ENCODE measurements around the gene LOXL4.

Gene LOXL4

GRCh38 chr10:98307916-98308541, 40.0 kb upstream of the LOXL4 start:
- Histone ChIP-seq H3K4me1 (ENCODE audit: control insufficient read depth, insufficient read depth, low read length, poor library complexity, severe bottlenecking) (no peaks in the 10 kb centered on the region), H3K27ac (ENCODE audit: low read depth, low read length, severe bottlenecking) (no peak overlapping the region)
- 89 to 94% methylated on average over 7 to 8 of the region's 11 CpGs for WGBS, 2 experiments (ENCODE audit: insufficient coverage in 2 of 2)

DNA sequence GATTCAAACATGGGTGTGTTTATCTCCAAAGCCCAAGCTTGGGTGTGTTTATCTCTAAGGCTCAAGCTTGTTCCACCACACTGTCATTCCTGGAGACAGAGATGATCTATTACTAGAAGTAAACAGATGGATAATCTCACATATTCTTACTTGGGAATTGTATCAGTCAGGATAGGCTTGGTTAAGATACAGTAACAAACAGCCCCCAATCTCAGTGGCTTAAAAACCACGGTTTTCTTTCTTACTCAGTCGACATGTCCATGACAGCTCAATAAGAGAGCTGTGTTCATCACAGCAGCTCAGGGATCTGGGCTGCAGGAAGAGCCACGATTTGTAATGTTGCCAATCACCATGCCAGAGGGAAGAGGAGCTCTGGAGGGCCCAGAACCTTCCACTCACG, 38.5 kb upstream of the LOXL4 start:
- Histone ChIP-seq H3K4me1 (ENCODE audit: control insufficient read depth, insufficient read depth, low read length, poor library complexity, severe bottlenecking) (peaks cover 4% of the 10 kb centered on the region), H3K27ac (ENCODE audit: low read depth, low read length, severe bottlenecking) (no peak overlapping the region), H3K36me3 (ENCODE audit: control insufficient read depth, insufficient read depth, low read length) (no peaks in the 10 kb centered on the region), H3K4me3 (ENCODE audit: extremely low read depth, insufficient read depth, low read length, poor library complexity, severe bottlenecking) (no peak overlapping the region), H3K9me3 (ENCODE audit: control insufficient read depth, low read length) (no peaks in the 10 kb centered on the region)
- WGBS, 2 experiments (ENCODE audit: insufficient coverage in 2 of 2) = 91 to 100% methylated on average over 1 to 3 of the region's 4 CpGs

More at GRCh38 chr10:98307916-98308541, 40.0 kb upstream of the LOXL4 start:
- Histone ChIP-seq H3K4me3 (ENCODE audit: extremely low read depth, insufficient read depth, low read length, poor library complexity, severe bottlenecking) (no peak overlapping the region), H3K9me3 (ENCODE audit: control insufficient read depth, low read length) (no peaks in the 10 kb centered on the region), H3K36me3 (ENCODE audit: control insufficient read depth, insufficient read depth, low read length) (no peaks in the 10 kb centered on the region)

DNA sequence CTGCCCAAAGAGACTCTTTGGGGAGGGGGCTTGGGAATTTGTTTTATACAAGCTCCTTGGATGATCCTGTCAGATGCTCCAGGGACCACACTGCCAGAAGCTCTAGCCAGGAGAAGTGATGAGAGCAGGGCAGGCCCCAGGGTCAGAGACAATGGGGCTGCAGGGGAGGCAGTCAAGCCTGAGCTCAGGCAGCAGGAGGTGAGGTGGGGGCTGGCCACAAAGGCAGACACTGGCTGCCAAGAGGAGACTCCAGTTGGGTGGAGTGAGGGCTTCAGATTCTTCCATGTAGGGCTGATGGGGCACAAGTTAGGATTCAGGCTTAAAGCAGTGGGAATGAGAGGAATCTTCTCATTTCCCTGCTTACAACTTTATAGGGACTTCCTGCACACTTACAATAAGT, 35.6 kb upstream of the LOXL4 start:
- H3K9me3 ChIP-seq (ENCODE audit: control insufficient read depth, low read length) = no peaks in the 10 kb centered on the region
- H3K4me3 ChIP-seq (ENCODE audit: extremely low read depth, insufficient read depth, low read length, poor library complexity, severe bottlenecking) = no peak overlapping the region
- no peak overlapping the region for H3K27ac ChIP-seq (ENCODE audit: low read depth, low read length, severe bottlenecking)
- no peaks in the 10 kb centered on the region for H3K36me3 ChIP-seq (ENCODE audit: control insufficient read depth, insufficient read depth, low read length)
- peaks cover 4% of the 10 kb centered on the region for H3K4me1 ChIP-seq (ENCODE audit: control insufficient read depth, insufficient read depth, low read length, poor library complexity, severe bottlenecking)

DNA sequence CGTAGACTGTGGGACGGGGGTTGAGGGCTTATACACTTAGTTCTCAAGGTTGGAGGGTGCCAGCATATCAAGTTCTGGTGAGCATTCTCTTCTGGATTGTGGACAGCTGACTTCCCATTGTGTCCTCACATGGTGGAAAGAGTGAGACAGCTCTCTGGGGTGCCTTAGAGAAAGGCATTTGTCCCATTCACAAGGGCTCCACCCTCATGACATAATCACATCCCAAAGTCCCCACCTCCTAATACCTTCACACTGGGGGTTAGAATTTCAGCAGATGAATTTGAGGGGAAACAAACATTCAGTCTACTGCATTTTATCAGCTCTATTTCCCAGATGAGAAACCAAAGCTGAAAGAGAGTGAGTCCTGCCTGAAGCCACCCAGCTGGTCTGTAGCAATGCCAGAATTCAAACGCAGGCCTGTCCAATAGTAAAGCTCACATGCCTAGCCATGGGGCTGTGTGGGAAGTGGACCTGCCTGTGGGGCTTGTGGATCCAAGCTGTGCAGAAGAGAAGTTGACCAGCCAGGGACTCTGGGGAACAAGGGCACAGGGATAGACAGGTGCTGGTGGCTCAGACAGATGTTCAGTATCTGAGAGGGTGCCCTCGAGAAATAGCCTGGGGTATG, 34.9 kb upstream of the LOXL4 start:
- no peaks in the 10 kb centered on the region for H3K36me3 ChIP-seq (ENCODE audit: control insufficient read depth, insufficient read depth, low read length)
- H3K27ac ChIP-seq (ENCODE audit: low read depth, low read length, severe bottlenecking) = no peak overlapping the region
- H3K9me3 ChIP-seq (ENCODE audit: control insufficient read depth, low read length) = no peaks in the 10 kb centered on the region
- WGBS, 2 experiments (ENCODE audit: insufficient coverage in 2 of 2) = 89 to 90% methylated on average over 3 to 4 of the region's 4 CpGs
- peaks cover 4% of the 10 kb centered on the region for H3K4me1 ChIP-seq (ENCODE audit: control insufficient read depth, insufficient read depth, low read length, poor library complexity, severe bottlenecking)
- no peak overlapping the region for H3K4me3 ChIP-seq (ENCODE audit: extremely low read depth, insufficient read depth, low read length, poor library complexity, severe bottlenecking)

DNA sequence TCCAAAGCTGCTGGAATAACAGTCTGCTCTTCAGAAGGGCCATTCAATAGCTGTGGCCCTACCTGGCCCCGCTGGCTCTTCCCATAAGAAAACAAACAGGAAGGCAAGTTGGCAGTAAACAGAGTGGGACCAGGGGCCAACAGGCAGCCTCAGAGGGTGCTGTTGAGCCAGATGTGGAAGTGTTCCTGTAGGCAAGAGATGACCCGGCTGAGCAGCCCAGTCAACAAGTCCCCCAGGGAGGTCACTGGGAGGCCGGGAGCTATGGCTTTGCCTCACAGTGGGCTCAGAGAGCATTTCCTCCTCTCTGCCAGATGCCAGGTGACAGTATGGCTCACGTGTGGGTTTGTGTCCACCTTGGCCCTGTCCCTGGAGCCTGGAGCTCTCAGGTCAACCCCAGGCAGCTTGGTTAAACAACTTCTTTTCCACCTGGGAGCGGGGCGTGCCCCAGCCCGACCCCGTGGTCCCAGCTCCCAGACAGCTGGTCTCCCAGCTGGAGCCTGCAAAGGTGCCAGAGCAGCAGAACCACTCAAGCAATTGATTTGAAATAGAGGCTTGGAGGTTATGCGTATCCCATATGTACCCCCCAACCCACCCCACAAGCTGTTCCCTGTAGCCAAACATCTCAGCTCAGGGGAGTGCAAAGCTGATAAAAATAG, 33.8 kb upstream of the LOXL4 start:
- WGBS, 2 experiments (ENCODE audit: insufficient coverage in 2 of 2) = 78 to 86% methylated on average over 8 of the region's 9 CpGs
- H3K36me3 ChIP-seq (ENCODE audit: control insufficient read depth, insufficient read depth, low read length) = no peaks in the 10 kb centered on the region
- H3K4me3 ChIP-seq (ENCODE audit: extremely low read depth, insufficient read depth, low read length, poor library complexity, severe bottlenecking) = no peak overlapping the region
- peaks cover 4% of the 10 kb centered on the region for H3K4me1 ChIP-seq (ENCODE audit: control insufficient read depth, insufficient read depth, low read length, poor library complexity, severe bottlenecking)
- H3K27ac ChIP-seq (ENCODE audit: low read depth, low read length, severe bottlenecking) = no peak overlapping the region
- H3K9me3 ChIP-seq (ENCODE audit: control insufficient read depth, low read length) = no peaks in the 10 kb centered on the region

DNA sequence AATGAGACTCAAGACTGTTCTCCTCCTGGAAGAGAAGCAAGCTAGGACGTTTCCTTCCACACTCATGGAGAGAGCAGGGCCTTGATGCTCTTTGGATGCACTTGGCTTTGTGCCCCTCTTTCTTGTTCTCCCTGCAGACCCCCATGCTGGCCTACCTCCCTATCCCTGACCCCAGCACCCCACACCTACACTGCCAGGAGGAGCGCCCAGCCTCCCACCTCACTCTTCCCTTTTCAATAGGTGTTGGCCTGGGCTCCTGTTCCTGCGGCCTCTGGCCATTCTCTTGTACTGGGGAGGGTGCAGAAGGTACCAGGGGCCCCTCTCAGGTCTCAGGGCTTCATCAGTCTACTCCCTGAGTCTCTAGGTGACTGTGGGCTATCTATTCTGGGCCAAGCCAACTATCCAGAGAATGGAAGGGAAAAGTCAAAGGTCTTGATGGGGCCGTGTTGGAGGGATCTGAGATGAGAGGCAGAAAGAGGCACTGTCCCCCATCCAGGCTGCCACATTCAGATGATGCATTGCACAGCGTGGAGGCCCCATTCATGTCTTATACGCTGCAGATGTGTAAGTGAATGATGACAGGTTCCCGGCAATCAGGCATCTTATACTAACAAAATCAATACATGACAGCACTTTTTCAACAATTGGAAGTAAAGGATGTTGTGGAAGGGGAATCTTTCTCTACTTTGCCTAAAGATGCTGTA, 32.7 kb upstream of the LOXL4 start:
- Histone ChIP-seq H3K4me1 (ENCODE audit: control insufficient read depth, insufficient read depth, low read length, poor library complexity, severe bottlenecking) (peaks cover 11% of the 10 kb centered on the region), H3K4me3 (ENCODE audit: extremely low read depth, insufficient read depth, low read length, poor library complexity, severe bottlenecking) (no peak overlapping the region), H3K9me3 (ENCODE audit: control insufficient read depth, low read length) (no peaks in the 10 kb centered on the region), H3K27ac (ENCODE audit: low read depth, low read length, severe bottlenecking) (no peak overlapping the region), H3K36me3 (ENCODE audit: control insufficient read depth, insufficient read depth, low read length) (no peaks in the 10 kb centered on the region)
- 63 to 89% methylated on average over 1 to 2 of the region's 7 CpGs for WGBS, 2 experiments (ENCODE audit: insufficient coverage in 2 of 2)

DNA sequence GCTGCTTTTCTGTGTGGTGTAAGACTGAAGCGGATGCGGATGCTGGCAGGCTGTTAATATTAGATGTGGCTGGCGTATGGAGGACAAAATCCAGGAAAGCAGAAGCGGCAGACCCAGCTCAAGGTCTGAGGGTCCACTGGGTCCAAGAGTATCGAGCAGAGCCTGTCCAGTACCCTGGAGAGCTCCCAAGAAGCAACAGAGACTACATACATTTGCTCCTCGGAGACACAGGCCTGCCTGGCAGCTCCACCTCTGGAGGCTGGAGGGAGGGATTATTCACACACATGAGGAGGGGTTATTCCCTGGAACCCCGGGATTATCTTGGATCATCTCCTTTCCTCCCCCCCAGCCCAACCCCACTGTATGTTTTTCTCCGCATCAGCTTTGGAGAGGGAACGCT, 31.3 kb upstream of the LOXL4 start:
- no peaks in the 10 kb centered on the region for H3K36me3 ChIP-seq (ENCODE audit: control insufficient read depth, insufficient read depth, low read length)
- no peaks in the 10 kb centered on the region for H3K9me3 ChIP-seq (ENCODE audit: control insufficient read depth, low read length)
- H3K4me3 ChIP-seq (ENCODE audit: extremely low read depth, insufficient read depth, low read length, poor library complexity, severe bottlenecking) = no peak overlapping the region
- H3K4me1 ChIP-seq (ENCODE audit: control insufficient read depth, insufficient read depth, low read length, poor library complexity, severe bottlenecking) = peaks cover 14% of the 10 kb centered on the region
- 58 to 72% methylated on average over 2 to 4 of the region's 9 CpGs for WGBS, 2 experiments (ENCODE audit: insufficient coverage in 2 of 2)
- no peak overlapping the region for H3K27ac ChIP-seq (ENCODE audit: low read depth, low read length, severe bottlenecking)

GRCh38 chr10:98296524-98296923, 28.5 kb upstream of the LOXL4 start:
- H3K9me3 ChIP-seq (ENCODE audit: control insufficient read depth, low read length) = no peaks in the 10 kb centered on the region
- WGBS, 2 experiments (ENCODE audit: insufficient coverage in 2 of 2) = 90 to 100% methylated on average over 1 of the region's 1 CpG

DNA sequence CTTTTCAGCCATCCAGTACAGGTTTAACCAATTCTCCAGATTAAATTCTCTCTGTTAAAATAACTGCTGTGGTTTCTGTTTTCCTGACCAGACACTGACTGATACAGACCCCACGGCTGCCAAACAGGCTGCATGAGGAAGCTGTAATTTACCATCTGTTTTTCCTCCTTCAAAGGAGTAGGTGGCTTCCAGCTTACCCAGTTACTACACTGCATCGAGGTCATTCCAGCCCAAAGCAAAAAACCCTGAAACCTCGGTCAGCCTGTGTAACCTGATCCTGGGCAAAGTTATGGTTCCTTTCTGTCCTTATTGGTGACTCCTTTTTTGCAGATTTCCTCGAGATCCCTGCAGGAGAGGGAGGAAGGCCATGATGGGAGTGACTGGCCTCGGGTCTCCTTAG, 27.9 kb upstream of the LOXL4 start:
- Histone ChIP-seq H3K36me3 (ENCODE audit: control insufficient read depth, insufficient read depth, low read length) (no peaks in the 10 kb centered on the region), H3K9me3 (ENCODE audit: control insufficient read depth, low read length) (no peaks in the 10 kb centered on the region), H3K4me3 (ENCODE audit: extremely low read depth, insufficient read depth, low read length, poor library complexity, severe bottlenecking) (no peak overlapping the region), H3K4me1 (ENCODE audit: control insufficient read depth, insufficient read depth, low read length, poor library complexity, severe bottlenecking) (peaks cover 10% of the 10 kb centered on the region), H3K27ac (ENCODE audit: low read depth, low read length, severe bottlenecking) (no peak overlapping the region)
- 51 to 58% methylated on average over 3 to 4 of the region's 5 CpGs for WGBS, 2 experiments (ENCODE audit: insufficient coverage in 2 of 2)

More at GRCh38 chr10:98296524-98296923, 28.5 kb upstream of the LOXL4 start:
- H3K4me3 ChIP-seq (ENCODE audit: extremely low read depth, insufficient read depth, low read length, poor library complexity, severe bottlenecking) = no peak overlapping the region
- peaks cover 11% of the 10 kb centered on the region for H3K4me1 ChIP-seq (ENCODE audit: control insufficient read depth, insufficient read depth, low read length, poor library complexity, severe bottlenecking)
- no peaks in the 10 kb centered on the region for H3K36me3 ChIP-seq (ENCODE audit: control insufficient read depth, insufficient read depth, low read length)
- H3K27ac ChIP-seq (ENCODE audit: low read depth, low read length, severe bottlenecking) = no peak overlapping the region

DNA sequence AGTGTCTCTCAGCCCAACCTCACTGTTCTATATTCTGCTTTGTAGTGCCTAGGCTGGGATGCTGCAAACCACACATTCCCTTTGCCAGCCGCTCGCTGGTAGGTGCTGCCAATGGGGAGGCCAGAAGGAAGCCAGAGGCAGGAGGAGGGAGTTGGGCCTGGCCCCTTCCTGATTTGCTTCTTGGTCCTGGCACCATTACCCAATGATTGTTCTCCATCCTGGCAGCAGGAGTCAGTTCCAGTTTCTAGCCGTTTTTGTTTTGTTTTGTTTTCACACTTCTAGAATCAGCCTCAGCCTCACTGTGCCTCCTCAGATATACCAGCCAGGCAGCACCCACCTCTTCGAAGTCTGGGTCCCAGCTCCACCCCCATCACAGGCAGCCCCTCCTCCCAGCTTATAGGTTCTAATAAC, 27.4 kb upstream of the LOXL4 start:
- peaks cover 10% of the 10 kb centered on the region for H3K4me1 ChIP-seq (ENCODE audit: control insufficient read depth, insufficient read depth, low read length, poor library complexity, severe bottlenecking)
- H3K9me3 ChIP-seq (ENCODE audit: control insufficient read depth, low read length) = no peaks in the 10 kb centered on the region
- no peaks in the 10 kb centered on the region for H3K36me3 ChIP-seq (ENCODE audit: control insufficient read depth, insufficient read depth, low read length)
- 82 to 87% methylated on average over 3 to 4 of the region's 4 CpGs for WGBS, 2 experiments (ENCODE audit: insufficient coverage in 2 of 2)
- H3K4me3 ChIP-seq (ENCODE audit: extremely low read depth, insufficient read depth, low read length, poor library complexity, severe bottlenecking) = no peak overlapping the region
- no peak overlapping the region for H3K27ac ChIP-seq (ENCODE audit: low read depth, low read length, severe bottlenecking)

All from mesodermal cell (in vitro differentiated cells).